ENCODE results near the gene FIBP. TPM values are rescaled to one million over a fixed set of nuclear protein-coding genes. Genes with fewer than 3 reads are reported as not detected.

The FIBP gene
- total RNA-seq, 1 donor from 2014 or later, result 35.5 TPM

DNA sequence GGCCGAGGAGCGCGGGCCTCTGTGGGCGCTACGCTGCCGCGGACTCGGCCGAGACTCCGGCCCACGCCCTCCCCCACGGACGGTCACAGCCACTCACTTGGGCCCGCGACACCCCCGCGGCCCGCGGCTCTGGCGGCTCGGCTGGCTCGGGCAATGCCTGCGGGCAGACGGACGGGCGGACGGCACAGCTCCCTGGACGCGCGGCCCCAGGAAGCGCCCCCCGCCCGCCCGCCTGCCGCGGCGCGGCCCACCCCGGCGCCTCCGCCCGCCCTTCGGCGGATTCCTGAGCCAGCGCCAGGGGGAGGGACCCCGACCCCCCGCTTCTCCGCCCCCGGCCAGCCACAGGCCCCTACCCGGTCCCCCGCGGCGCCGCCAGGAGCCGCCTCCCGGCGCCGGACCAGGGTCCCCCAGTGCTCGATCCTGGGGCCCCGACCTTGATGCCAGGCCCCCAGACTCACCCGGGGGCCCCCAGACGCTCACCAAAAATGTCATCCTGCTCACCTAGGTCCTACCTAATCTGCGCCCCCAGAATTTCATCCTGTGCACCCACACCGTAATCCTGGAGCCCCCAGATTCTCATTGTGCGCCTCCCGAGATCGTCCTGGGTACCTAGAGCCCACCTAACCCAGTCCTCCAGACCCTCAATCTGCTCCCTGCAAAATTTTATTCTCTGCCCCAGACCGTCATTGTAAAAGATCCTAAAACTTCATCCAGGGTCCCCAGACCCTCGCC, 15.5 kb downstream of the FIBP start, which contains the start of gene EFEMP2:
TSS of gene EFEMP2 (minus strand) at position 215 of the 732 bp plus-strand sequence. CDS start 446 bp downstream, outside the sequence.
- DNase-seq, result peak; percentile 82

DNA sequence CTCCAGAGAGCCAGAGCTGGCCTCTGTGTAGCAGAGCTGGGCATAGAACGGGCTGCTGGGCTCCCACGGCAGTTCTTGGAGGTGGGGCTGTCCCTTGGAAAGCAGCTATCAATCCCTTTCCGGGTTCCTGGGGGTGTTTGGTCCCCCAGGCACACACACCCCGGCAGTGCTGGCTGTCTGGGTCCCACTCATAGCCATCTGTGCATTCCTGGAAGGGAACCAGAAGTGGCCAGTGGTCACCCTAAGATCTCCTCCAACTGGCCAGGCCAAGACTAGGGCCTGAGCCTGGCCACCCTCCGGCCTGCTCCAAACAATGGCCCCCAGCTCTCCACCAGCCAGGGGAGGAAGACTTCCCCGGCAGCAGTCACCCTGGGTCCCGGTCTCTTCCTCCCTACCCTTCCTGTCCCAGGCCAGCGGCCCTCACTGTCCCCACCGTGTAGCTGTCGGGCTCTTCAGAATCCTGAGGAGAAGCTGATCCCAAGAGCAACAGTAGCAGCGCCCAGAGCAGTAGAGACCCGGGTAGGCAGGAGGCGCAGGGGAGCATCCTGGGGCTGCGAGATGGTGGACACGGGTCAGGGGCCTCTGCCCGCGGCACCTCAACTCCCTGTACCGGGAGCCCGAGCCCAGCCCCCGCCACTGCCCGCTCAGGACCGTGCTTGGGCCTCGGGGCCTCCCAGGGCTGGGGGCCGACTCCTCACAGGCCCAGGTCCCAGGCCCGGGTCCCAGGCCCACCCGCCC, 16.3 kb downstream of the FIBP start:
- DNase-seq (peak; percentile 72), ATAC-seq (peak; percentile 9)
- TF ChIP-seq, protein P1, sequence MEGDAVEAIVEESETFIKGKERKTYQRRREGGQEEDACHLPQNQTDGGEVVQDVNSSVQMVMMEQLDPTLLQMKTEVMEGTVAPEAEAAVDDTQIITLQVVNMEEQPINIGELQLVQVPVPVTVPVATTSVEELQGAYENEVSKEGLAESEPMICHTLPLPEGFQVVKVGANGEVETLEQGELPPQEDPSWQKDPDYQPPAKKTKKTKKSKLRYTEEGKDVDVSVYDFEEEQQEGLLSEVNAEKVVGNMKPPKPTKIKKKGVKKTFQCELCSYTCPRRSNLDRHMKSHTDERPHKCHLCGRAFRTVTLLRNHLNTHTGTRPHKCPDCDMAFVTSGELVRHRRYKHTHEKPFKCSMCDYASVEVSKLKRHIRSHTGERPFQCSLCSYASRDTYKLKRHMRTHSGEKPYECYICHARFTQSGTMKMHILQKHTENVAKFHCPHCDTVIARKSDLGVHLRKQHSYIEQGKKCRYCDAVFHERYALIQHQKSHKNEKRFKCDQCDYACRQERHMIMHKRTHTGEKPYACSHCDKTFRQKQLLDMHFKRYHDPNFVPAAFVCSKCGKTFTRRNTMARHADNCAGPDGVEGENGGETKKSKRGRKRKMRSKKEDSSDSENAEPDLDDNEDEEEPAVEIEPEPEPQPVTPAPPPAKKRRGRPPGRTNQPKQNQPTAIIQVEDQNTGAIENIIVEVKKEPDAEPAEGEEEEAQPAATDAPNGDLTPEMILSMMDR (IDR thresholded peaks at IDR 0.05), result no peak
- peaks cover 19% of the 10 kb centered on the region for H3K4me1 ChIP-seq
- peaks cover 11% of the 10 kb centered on the region for H3K36me3 ChIP-seq
- no peaks in the 10 kb centered on the region for H3K27me3 ChIP-seq
- intact Hi-C loops (cut with DNase I), result no loop called here
- peak overlapping the region; percentile 59 for H3K4me3 ChIP-seq
- no peaks in the 10 kb centered on the region for H3K9me3 ChIP-seq
- H3K27ac ChIP-seq, result peak overlapping the region; percentile 74

More for the DNA sequence above, 15.5 kb downstream of the FIBP start, which contains the start of gene EFEMP2:
- Histone ChIP-seq H3K27ac (peak within 1 kb of the TSS; percentile 74), H3K27me3 (no peaks in the 10 kb centered on the region), H3K9me3 (no peaks in the 10 kb centered on the region), H3K4me3 (peak within 1 kb of the TSS; percentile 59), H3K36me3 (peaks cover 3% of the 10 kb centered on the region), H3K4me1 (peaks cover 19% of the 10 kb centered on the region)
- intact Hi-C loops (cut with DNase I), result no loop called here
- peak; percentile 43 for ATAC-seq
- TF ChIP-seq, protein P1 (IDR thresholded peaks at IDR 0.05), result no peak

DNA sequence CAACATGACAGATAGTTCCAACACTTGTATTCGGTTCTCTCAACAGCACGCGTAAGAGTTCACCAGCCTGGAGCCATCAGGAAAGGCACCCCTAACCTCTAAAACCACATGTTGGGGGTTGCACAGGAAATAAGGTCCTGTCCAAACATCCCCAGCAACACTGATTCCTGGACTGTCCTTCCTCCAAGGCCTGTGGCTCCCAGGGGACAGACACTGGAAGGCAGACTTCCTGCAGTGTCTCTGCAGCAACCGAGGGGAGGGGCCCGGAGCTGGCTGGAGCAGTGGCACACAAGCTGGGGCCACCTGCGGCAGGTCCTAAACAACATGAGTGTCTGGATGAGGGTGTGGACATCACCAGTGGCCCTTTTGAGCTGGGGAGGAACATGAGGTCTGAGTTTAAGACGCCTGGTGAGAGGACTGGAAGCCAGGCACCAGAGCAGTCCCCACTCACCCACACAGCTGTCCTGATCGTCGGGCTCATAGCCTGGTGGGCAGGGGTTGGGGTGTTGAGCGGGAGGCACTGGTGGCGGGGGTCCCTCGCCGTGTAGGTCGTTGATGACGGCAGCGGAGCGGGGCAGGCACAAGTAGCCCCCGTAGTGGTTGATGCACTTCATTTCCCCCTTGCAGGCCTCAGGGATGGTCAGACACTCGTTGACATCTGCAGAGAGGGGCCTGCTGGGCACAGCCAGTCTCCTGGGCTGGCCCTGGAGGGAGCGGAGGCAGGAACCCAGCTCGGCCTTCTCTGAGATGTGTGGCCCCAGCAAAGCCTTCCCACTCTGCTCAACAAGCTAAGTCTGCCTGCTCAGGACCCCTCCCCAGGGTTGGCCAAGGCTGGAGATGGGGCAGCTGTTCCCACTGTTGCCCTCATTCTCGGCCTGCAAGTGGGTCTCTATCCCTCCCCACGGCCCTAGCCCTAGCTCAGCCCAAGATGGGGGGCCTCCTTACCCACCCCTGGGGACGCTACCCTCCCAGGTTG, 17.3 kb downstream of the FIBP start:
- peak overlapping the region; percentile 59 for H3K4me3 ChIP-seq
- peak overlapping the region; percentile 74 for H3K27ac ChIP-seq
- ATAC-seq (no peak), DNase-seq (no peak)
- TF ChIP-seq, protein P1 (IDR thresholded peaks at IDR 0.05), result no peak
- no peaks in the 10 kb centered on the region for H3K27me3 ChIP-seq
- H3K4me1 ChIP-seq, result peaks cover 19% of the 10 kb centered on the region
- H3K9me3 ChIP-seq, result no peaks in the 10 kb centered on the region
- intact Hi-C loops (cut with DNase I), result no loop called here
- H3K36me3 ChIP-seq, result peaks cover 21% of the 10 kb centered on the region

DNA sequence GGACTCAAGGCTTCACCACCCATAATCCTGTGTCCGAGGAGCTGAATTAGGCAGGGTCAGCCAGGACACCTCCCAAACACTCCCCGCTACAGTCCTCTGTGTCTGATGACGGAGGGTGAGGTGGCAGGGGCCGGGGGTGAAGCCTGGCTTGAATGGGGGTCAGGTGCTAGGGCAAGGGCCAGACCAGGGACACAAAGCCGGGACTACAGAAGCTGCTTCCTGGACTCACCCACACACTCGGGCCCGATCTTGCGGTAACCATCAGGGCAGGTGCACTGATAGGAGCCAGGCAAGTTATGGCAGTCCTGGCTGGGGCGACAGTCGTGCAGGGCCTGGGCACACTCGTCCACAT, 18.0 kb downstream of the FIBP start:
- no peak overlapping the region for H3K27ac ChIP-seq
- peaks cover 19% of the 10 kb centered on the region for H3K4me1 ChIP-seq
- intact Hi-C loops (cut with DNase I), result no loop called here
- TF ChIP-seq, protein P1 (IDR thresholded peaks at IDR 0.05), result no peak
- no peaks in the 10 kb centered on the region for H3K27me3 ChIP-seq
- peaks cover 28% of the 10 kb centered on the region for H3K36me3 ChIP-seq
- no peaks in the 10 kb centered on the region for H3K9me3 ChIP-seq
- no peak for ATAC-seq
- no peak overlapping the region for H3K4me3 ChIP-seq
- DNase-seq, result no peak

DNA sequence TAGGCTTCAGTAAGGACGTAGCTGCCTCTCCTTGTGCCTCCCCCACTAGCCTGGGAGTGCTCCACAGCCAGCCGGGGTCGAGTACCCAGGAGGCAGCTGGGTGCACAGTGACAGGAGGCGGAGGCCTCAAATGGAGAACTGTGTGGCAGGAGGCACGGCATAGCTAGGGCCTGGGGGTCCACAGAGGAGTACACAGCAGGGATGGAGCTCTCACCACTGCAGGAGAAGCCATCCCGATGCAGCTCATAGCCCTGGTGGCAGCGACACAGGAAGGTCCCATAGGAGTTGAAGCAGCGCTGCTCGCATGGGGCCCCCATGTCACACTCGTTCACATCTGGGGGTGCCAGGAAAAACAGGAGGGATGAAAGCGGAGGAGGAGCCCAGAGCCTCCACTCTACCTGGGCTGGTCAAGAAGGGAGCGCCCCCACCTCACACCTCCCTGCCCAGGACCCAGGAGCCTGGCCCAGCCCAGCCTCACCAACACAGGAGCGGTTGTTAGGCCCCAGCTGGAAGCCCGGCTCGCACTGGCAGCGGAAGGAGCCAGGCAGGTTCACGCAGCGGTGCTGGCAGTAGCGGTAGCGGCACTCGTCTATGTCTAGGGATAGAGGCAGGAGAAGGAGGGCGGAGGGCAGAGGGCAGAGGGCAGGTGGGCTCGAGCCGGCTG, 18.5 kb downstream of the FIBP start:
- Histone ChIP-seq H3K27ac (no peak overlapping the region), H3K9me3 (no peaks in the 10 kb centered on the region), H3K4me1 (peaks cover 19% of the 10 kb centered on the region), H3K4me3 (no peak overlapping the region), H3K36me3 (peaks cover 33% of the 10 kb centered on the region), H3K27me3 (no peaks in the 10 kb centered on the region)
- TF ChIP-seq, protein P1 (IDR thresholded peaks at IDR 0.05), result no peak
- no peak for DNase-seq
- intact Hi-C loops (cut with DNase I), result no loop called here
- no peak for ATAC-seq

Measured in upper lobe of right lung (tissue), 1 donor.